GM12878 (cell line): ENCODE measurements around the gene GTSE1.

Experiments
- CTCF ChIP-seq, 3 experiments: IDR thresholded peaks in 2 of 3; conservative IDR thresholded peaks in 1 of 3; 2 replicates each; pipeline ENCODE4 v1.5.1; 2011; ENCODE audit warnings: low read depth in 3 of 3, low read length in 3 of 3, mild to moderate bottlenecking in 3 of 3, control low read depth in 2 of 3, moderate library complexity in 2 of 3, inconsistent platforms in 1 of 3, mixed read lengths in 1 of 3; ENCODE audit not compliant: control insufficient read depth in 2 of 3, insufficient read depth in 1 of 3; ENCODE audit errors: extremely low read depth in 1 of 3
- FOXM1 ChIP-seq: IDR thresholded peaks from 2 replicates; pipeline ENCODE4 v1.6.1; 2012; ENCODE audit warnings: low read depth, mild to moderate bottlenecking, inconsistent platforms, low read length, moderate library complexity
- MEF2B ChIP-seq: fragments of 450-650 bp; IDR thresholded peaks from 2 replicates; pipeline ENCODE4 v1.6.1; 2018; ENCODE audit warnings: mild to moderate bottlenecking, moderate library complexity; ENCODE audit not compliant: partially characterized antibody, poor library complexity, severe bottlenecking
- MTA3 ChIP-seq: IDR thresholded peaks from 2 replicates; pipeline ENCODE4 v1.6.1; 2012; ENCODE audit warnings: low read length, inconsistent platforms, borderline replicate concordance
- PKNOX1 ChIP-seq: fragments of 450-650 bp; IDR thresholded peaks from 2 replicates; pipeline ENCODE4 v1.6.1; 2016; ENCODE audit warnings: mild to moderate bottlenecking
- POLR2A ChIP-seq: IDR thresholded peaks from 2 replicates; pipeline ENCODE4 v1.6.1; 2011; ENCODE audit warnings: low read depth, mild to moderate bottlenecking, low read length
- POU2F2 ChIP-seq: IDR thresholded peaks from 3 replicates; pipeline ENCODE4 v1.6.1; 2011; ENCODE audit warnings: low read depth, mild to moderate bottlenecking, low read length, borderline replicate concordance
- REST ChIP-seq: IDR thresholded peaks from 2 replicates; pipeline ENCODE4 v1.6.1; 2012; ENCODE audit warnings: mild to moderate bottlenecking, low read depth, low read length
- SMC3 ChIP-seq: IDR thresholded peaks from 2 replicates; pipeline ENCODE4 v1.6.1; 2011; ENCODE audit warnings: low read length, improper control_type of control experiment, borderline replicate concordance
- SUZ12 ChIP-seq: fragments of 200-600 bp; sonication (generic); IDR thresholded peaks from one replicate; pipeline ENCODE4 v1.6.1; 2018; ENCODE audit warnings: antibody characterized with exemption, mild to moderate bottlenecking; ENCODE audit not compliant: unreplicated experiment

GRCh38 chr22:46296257-46297150 is at the start of gene GTSE1:
- TF ChIP-seq SUZ12, result no peak
- TF ChIP-seq CTCF (IDR thresholded peaks at IDR 0.05 in 2 of 3, conservative IDR thresholded peaks at IDR 0.05 in 1 of 3; ENCODE audit: control insufficient read depth in 2 of 3, extremely low read depth in 1 of 3, insufficient read depth in 1 of 3, low read depth in 3 of 3, low read length in 3 of 3), result peak in 2 of 3 experiments; percentile 27 to 59; a peak in 3 of 6 replicates
- TF ChIP-seq POU2F2, result peak; percentile 35; the same call in 1 of the 3 replicates
- TF ChIP-seq PKNOX1, result peak; percentile 36; the same call in 1 of the 2 replicates
- TF ChIP-seq MEF2B, result no peak
- no peak for TF ChIP-seq REST
- peak; percentile 89; the same call in 1 of the 2 replicates for TF ChIP-seq FOXM1
- TF ChIP-seq POLR2A, result peak; percentile 93
- no peak; the same call in 1 of the 2 replicates for TF ChIP-seq MTA3
- TF ChIP-seq SMC3, result no peak
